CD4-positive, alpha-beta T cell treated with Interleukin-4 for 1 hour (primary cell): Measurements from ENCODE around the gene UTP14A.
"Not testable (repeated sequence)": the region's sequence is repeated elsewhere in the genome, so short reads cannot be mapped to it uniquely, and the experiment has no call there.

Experiments used
- DNase-seq, 2 donors: peaks; one replicate each; pipeline ENCODE4 v3.0.0-alpha.2; 2020 to 2022

Gene UTP14A, protein sequence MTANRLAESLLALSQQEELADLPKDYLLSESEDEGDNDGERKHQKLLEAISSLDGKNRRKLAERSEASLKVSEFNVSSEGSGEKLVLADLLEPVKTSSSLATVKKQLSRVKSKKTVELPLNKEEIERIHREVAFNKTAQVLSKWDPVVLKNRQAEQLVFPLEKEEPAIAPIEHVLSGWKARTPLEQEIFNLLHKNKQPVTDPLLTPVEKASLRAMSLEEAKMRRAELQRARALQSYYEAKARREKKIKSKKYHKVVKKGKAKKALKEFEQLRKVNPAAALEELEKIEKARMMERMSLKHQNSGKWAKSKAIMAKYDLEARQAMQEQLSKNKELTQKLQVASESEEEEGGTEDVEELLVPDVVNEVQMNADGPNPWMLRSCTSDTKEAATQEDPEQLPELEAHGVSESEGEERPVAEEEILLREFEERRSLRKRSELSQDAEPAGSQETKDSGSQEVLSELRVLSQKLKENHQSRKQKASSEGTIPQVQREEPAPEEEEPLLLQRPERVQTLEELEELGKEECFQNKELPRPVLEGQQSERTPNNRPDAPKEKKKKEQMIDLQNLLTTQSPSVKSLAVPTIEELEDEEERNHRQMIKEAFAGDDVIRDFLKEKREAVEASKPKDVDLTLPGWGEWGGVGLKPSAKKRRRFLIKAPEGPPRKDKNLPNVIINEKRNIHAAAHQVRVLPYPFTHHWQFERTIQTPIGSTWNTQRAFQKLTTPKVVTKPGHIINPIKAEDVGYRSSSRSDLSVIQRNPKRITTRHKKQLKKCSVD

DNA sequence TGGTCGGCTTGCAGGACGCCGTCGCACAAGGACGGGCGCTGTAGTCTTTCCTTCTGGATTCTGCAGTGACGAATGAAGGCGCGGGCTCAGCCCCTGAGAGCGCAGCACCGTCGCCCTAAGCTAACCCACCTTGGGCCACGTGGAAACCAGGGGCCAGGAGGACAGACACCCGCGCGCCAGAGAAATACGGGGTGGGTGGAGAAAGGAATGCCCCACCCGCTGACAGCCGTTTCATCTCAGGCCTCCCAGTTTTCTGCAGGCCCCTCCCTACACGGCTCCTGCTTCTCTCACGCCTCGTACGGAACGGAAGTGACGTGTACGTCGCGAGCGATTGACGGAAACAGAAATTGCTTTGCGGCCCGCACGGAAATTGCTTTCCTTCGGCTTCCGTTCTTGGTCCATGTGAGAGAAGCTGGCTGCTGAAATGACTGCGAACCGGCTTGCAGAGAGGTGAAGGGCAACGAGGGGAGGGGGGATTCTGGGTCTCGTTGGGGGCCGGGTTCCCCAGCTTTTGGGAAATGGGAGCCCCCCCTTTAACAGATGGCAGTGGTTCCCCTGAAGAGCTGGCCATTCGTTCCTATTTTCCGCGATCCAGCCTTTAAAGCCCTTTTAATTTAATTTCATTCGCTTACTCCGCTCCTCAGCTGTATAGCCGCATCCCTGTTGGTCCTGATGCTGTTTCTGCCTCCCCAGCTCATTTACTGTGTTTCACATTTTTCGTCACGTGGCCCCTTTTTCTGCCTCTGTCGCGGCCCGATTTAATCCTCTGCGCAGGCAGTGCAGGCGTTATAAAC is at the start of gene UTP14A:
Gene UTP14A, plus strand, starts transcription at position 378 of the 794 bp plus-strand sequence. Its CDS starts 47 bp downstream, at position 425.
- DNase-seq: peak; percentile 88

DNA sequence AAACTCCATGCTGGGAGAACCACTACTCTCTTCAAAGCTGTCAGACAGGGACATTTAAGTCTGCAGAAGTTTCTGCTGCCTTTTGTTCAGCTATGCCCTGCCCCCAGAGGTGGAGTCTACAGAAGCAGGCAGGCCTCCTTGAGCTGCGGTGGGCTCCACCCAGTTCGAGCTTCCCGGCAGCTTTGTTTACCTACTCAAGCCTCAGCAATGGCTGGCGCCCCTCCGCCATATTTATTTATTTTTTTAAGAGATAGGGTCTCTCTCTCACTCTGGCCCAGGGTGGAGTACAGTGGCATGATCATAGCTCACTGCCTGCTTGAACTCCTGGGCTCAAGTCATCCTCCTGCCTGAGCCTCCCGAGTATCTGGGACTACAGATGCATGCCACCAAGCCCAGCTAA is 46.8 kb upstream of the UTP14A start:
- DNase-seq: not testable (repeated sequence)

DNA sequence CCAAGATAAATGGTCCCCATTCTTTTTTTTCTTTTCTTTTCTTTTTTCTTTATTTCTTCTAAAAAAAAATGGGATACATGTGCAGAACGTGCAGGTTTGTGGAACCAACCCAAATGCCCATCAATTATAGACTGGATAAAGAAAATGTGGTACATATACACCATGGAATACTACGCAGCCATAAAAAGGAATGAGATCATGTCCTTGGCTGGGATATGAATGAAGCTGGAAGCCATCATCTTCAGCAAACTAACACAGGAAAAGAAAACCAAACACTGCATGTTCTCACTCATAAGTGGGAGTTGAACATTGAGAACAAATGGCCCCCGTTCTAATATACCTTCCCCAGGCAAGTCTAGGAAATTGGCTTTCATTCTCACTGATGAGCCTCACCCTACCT is 39.6 kb upstream of the UTP14A start:
- DNase-seq: not testable (repeated sequence)

DNA sequence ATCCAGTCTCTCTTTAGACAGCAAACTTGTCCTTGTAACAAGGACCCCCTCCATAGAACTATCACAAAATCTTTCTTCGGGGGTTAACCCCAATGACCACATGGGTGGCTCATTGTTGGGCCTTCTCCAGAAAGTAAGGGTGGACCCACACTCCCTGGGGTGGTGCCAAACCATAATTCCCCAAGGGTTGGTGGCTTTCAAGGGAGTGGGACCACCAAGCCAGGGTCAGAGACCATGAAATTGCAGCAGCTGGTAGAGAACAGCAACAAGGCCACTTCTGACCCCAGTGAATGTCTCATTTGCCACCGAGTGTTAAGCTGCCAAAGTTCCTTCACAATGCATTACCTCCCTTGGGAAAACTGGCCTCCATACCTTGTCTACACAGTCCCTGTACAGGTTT is 33.4 kb upstream of the UTP14A start:
- DNase-seq: no peak

DNA sequence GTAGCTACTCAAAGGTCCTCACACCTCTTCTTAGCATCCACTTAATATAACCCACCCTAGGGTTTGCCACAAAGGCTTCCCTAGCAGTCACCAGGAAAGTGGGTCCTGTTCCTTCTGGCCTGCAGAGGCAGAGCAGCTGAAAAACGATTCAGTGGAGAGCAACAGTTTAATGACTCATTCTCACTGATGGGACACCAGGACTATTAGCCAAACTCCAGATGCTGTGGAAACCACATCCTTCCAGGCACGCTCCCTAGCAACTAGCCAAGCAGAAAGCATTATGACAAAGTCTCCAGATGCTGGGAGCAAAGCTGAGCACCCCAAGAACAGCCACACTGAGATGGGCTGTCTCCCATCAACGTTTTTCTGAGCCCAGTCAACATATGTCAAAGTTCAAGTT is 30.3 kb upstream of the UTP14A start:
- no peak for DNase-seq

DNA sequence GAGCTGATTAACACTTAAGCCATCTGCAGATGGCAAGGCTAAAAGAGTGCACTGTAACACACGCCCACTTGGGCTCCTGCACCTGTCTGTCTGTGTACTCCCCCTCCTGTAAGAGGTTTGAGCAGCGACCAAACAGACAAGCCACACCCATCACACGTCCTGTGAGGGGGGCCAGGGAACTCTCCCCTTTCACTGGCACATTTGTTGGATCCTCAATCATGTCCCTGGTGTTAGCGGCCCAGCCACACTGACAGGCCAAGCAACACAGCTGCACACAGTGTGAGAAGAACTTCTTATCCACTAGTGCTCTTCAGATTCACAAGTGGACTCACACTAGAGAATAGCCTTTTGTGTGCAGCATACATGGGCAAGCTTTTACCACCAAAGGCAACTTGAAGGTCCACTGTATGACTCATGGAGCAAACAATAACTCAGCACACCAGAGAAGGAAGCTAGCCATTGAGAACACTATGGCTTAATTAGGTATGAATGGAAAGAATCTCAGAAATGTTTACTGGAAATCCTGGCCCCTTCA is 29.1 kb upstream of the UTP14A start:
- no peak for DNase-seq

DNA sequence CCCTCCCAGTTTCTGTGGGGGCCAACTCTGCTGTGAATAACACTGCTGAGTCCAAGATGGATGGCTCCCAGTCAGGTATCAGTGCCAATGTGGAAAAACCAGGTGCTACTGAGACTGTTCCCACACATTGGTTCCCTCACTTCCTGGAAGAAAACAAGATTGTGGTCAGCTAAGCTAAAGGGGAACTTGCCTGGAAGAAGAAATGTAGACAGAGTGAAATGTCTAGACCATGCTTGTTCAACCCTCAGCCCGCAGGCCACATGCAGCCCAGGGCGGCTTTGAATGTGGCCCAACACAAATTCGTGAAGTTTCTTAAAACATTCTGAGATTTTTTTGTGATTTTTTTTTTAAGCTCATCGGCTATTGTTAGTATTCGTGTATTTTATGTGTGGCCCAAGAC is 28.6 kb upstream of the UTP14A start:
- no peak for DNase-seq

DNA sequence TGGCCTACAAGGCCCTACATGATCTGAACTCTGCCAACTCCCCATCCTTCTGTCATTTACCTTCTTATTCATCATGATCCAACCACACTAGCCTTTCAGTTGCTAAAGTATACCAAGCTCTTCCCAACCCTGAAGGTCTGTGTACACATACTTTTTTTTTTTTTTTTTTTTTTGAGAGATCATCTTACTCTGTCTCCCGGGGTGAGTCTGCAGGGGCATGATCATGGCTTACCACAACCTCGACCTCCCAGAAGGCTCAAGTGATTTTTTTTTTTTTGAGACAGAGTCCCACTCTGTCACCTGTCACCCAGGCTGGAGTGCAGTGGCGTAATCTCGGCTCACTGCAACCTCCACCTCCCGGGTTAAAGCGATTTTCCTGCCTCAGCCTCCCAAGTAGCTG is 5.9 kb upstream of the UTP14A start:
- no peak for DNase-seq

DNA sequence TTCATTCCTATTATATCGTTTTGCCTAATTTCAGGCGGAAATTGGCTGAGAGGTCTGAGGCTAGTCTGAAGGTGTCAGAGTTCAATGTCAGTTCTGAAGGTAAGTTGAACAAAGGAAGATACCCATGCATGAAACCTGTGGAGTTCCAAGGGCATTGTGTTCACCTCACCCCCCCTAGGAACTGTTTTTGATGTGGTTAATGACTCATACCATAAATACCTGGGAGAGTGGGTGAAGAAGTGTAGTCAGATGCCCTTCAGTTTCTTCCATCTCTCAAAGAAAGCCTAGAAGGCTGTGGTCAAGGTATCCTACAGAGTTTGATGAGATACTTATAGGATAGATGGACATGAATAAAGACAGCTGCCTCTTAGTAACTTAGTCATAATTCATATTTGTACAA is 2.7 kb downstream of the UTP14A start:
- DNase-seq: no peak

DNA sequence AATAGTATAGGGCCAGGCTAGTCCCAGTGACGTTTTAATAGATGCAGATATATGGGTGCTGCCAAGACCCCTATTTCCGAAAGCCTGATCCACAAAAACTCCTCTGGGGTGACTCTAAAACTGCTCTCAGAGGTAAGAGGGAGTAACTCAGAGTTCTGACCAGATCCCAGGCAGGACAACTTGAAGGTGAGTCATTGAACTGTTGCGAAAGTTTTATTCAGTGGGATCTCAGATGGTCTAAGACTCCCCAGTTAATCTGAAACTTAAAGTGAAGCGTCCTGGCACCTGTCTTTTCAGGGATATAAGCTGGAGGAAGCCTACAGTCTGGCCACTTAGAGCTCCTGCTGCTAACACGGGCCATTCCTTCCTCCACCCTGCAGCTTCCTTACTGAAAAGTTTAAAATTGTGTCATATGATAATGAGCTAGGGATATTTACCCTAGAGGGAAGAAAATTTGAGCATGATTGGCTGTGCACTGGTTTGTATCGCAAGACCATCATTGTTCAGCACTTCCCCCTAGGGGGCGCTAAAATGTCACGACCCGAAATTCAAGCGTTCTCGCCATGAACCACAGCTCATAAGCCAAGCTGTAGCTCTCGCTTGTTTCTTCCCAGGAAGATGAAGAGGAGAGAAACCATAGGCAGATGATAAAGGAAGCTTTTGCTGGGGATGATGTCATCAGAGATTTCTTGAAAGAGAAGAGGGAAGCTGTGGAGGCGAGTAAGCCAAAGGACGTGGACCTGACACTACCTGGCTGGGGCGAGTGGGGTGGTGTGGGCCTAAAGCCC is 19.5 kb downstream of the UTP14A start:
- peak; percentile 79 for DNase-seq

DNA sequence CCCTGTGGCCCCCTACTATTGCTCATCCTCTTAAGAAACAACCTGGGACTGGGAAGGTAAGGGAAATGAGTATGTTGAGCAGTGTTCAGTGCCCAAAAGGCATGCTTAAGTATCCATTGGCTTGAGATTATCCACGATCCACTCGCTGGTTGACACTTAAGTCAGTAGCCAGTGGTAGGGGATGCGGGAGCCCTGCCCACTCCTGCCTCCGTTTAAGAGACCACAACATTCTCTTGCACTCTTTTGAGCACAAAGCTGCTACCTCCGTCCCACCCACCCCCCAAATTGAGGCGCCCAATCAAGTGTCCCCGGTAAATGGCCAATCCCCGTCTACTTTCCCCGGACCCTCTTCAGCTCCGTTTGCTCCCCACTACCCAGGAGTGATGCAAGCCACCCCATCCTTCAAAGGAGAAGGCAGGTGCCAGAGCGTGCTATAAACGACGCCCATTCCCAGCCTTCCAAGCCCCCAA is 25.0 kb downstream of the UTP14A start:
- no peak for DNase-seq

DNA sequence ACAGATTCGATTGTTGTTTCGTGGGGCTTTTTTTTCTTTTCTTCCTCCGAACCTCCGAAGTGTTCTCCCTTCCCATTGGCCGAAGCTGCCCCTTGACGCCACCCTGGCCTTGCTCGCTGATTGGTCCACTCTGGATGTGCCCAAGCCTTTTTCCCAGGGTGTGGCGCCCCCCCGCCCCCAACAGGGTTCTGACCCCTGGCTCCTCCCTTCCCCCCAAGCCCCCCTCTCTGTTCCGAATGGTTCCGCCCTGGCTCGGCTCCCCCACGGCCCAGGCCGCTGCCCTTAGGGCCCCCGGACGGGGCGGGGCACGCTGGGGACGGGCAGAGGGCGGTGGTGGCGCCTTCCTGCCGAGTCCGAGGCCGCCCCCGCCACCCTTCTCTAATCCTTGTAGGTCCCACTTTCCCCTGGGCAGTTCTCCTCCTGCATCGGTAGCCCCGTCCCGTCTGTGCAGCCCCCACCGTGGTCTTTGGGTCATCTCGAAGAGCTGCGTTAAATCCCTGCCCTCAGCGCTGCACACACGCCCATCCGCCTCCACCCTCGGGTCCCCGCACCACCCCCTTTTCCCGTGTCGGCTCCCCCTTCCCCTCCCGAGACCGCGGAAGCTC is 25.5 kb downstream of the UTP14A start:
- peak; percentile 85 to 90 for DNase-seq

DNA sequence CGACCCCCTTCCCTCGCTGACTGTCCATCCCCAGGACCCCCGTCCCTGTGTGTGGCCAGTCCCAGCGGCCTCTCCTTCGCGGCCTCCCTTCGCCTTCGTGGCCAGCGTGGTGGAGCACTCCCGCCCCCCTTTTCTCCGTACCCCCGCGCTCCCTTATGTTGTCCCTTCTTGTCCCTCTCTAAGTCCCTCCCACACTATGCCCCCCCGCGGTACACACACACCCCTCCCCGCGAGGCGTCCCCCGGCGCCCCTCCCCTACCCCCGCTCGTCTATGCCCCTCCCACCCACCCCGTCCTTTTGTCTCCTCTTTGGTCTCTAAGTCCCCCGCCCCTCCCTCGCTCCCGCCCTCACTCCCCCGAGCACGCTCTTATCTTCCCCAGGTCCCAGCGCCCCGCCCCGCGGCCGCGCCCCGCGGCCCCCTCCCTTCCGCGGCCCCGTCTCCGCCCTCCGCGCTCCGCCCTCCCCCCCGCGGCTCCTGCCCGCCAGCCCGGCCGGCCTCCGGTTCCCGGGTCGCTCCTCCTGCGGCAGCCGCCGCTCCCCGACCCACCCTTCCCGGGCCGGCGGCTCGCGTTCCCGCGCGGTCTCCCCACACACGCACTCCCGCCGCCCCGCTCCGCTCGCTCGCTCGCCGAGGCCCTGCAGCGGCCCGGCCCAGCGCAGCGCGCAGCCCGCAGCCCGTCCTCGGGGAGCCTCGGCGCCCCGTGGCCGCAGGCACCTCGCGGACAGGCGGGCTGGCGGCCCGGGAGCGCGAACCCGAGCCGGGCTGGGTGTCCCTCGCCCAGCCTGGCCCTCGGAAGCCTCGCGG is 26.3 kb downstream of the UTP14A start:
- DNase-seq: peak; percentile 89 to 91

DNA sequence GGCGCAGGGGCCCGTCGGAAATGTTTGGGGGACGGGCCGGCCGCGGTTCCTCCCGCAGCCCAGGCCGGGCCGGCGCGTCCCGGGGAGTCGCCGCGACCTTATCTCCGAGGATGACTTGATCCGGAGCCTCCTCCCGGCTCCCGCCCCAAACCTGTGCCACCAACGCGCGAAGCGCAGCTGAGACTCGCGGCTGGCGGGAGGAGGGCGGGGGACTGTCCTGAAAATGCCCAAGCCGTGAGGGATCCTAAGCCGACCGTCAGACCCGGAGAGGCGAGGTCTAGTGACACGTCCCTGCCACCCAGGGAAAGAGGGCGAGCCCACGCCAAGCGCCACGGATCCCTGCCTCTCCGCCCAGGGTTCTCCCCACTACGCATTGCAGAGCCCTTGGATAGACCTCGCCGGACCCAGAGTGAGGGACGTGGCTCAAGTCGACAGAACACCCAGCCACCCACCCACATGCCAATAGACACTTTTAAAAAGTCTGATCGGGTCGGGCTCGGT is 26.9 kb downstream of the UTP14A start:
- no peak for DNase-seq

DNA sequence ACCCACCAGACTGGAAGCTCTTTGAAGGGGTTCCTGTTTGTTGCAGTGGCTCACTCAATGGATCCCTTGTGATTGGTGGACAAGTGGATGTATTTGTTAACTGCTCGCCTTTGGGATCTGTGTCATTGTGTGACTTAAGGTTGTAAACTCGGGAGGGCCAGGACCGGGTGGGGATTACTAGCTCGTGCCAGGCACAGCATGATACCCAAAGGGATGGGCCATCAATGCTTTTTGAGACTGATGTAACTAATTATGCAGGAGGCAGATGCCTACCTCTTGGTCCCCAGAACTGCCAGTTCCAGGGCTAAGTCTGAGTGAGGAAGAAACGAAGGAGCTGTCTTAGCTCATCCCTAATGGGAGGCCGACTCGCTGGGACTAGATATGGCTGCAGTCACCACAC is 27.7 kb downstream of the UTP14A start:
- DNase-seq: no peak

DNA sequence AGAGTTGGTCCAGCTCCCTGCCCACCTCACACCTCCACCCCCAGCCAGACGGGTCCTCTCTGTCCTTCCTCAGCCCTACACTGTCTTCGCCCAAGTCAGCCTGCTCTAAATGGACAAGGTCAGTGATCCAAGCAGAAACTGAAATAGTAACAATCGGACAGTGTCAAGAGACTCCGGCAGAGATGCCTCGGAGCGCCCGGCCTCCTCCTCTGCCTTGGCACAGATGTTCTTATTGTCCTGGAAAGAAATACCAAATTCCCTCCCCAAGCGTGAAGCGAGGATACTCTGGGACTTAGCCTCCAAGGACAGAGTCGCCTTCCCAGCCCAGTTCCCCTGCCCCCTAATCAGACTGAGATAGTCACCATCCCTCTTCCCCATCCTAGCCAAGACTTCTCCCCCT is 28.5 kb downstream of the UTP14A start:
- DNase-seq: no peak

DNA sequence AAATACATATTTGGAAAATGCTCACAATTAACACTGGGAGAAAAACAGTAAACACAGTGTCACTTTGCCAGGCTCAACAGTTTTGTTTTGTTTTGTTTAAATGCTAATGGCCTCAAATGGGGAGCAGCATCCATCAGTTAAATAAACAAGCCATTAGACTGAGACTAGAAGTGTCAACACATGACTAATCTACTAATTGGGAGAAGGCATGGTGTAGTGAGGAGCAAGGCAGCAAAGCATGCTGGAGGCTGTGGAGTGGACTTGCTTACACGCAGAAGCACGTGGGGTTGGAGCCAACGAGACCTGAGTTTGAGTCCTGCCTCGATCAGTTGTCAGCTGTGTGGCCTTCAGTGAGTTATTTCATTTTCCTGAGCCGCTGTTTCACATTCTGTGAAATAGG is 29.0 kb downstream of the UTP14A start:
- no peak for DNase-seq

DNA sequence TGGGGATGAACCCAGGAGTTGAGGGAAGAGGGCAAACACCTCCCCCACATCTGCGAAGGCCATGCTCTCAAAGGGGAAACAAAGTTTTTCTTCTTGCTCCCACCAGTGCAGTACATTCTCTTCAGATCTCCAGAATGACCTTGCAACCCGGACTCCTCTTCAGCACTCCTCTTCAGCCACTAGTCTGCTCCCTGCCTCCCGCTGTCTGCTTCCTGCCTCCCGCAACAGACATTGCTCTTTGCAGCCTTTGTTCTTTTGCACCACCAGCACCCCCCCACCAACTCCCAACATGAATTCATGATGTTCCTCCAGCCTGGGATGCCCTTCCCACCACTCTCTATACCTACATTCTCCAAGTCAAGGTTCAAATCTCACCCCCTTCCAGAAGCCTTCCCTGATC is 32.1 kb downstream of the UTP14A start:
- DNase-seq: no peak

DNA sequence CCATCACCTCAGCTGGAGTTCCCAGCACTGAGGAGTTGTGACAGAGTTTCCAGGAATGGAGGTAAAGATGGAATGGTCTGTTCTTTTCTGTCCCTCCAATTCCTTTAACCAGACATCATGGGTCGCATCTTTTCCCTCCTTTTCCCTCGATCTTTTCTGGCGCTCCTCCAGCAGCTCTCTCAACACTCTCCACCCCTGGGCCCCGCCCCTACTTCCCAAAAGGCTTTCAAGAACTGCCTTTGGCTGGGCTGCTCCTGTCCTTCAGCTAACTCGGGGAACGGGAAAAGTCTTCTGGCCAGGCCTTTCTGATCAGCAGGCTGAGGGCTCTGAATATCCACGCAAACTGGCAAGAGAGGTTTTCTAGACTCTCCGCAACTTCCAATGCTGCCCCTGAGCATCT is 34.0 kb downstream of the UTP14A start:
- no peak for DNase-seq

DNA sequence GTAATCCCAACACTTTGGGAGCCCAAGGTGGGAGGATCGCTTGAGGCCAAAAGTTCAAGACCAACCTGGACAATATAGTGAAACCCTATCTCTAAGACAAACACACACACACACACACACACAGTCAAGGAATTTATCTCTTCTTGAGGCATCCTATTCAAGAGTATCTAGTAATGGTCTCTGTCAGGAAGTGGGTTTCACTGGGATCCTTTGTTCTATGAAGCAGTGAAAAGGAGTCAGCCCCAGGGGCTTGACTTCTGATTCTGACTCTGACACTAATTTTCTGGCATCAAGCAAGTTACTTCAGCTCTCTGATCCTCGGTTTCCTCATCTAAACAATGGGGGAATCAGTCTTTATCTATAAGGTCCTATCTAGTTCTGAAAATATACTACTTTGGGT is 34.8 kb downstream of the UTP14A start:
- no peak for DNase-seq

DNA sequence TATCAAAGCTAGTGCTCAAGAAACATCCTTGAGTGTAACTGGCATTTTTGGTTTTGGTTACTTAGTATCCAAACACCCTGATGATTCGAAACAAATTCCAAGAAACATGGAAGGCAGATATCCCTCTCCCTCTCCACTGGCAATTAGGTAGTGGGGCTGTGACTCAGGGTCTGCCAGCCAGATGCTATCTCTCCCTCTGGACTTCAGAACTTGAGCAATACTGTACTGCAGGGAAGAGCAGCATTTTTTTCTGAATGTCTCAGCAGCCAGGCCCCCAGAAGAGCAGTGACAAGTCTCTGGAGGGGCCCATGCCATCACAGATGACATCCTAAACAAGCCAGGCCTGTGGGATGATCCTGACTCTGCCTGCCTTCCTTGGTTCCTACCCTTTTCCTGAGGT is 39.2 kb downstream of the UTP14A start:
- DNase-seq: no peak
